HepG2 (cell line): Measurements from ENCODE around the gene GTF2F2. TPM values are rescaled to one million over a fixed set of nuclear protein-coding genes. Genes with fewer than 3 reads are reported as not detected.

ENCODE experiments used
- EP300 ChIP-seq, 3 experiments: sonication (generic) in 1 of 3; formaldehyde crosslinking in 1 of 3; IDR thresholded peaks; 2 replicates each; pipeline versions ENCODE4 v1.5.1 to v1.6.1; 2011 to 2020; ENCODE audit warnings: low read depth in 2 of 3, low read length in 2 of 3, borderline replicate concordance in 1 of 3, improper control_type of control experiment in 1 of 3, mild to moderate bottlenecking in 1 of 3, missing genetic modification reagents in 1 of 3, moderate library complexity in 1 of 3
- ETV5 ChIP-seq: IDR thresholded peaks from 2 replicates; pipeline ENCODE4 v1.6.1; 2018; ENCODE audit warnings: missing biosample characterization, missing genetic modification reagents, inconsistent platforms, borderline replicate concordance
- THAP11 ChIP-seq: IDR thresholded peaks from 2 replicates; pipeline ENCODE4 v1.6.1; 2016; ENCODE audit warnings: missing biosample characterization, missing genetic modification reagents
- TOE1 ChIP-seq: sonication (generic); formaldehyde crosslinking; IDR thresholded peaks from 2 replicates; pipeline ENCODE4 v1.4.0; 2020; ENCODE audit warnings: mild to moderate bottlenecking, missing genetic modification reagents
- ZNF12 ChIP-seq: sonication (generic); formaldehyde crosslinking; IDR thresholded peaks from 2 replicates; pipeline ENCODE4 v1.5.0; 2020; ENCODE audit warnings: missing genetic modification reagents
- ZNF547 ChIP-seq: sonication (generic); formaldehyde crosslinking; IDR thresholded peaks from 2 replicates; pipeline ENCODE4 v1.5.1; 2020; ENCODE audit warnings: mild to moderate bottlenecking, missing genetic modification reagents
- ZZZ3 ChIP-seq: sonication (generic); formaldehyde crosslinking; IDR thresholded peaks from 2 replicates; pipeline ENCODE4 v1.4.0; 2020; ENCODE audit warnings: missing genetic modification reagents, mild to moderate bottlenecking, borderline replicate concordance
- polyA plus RNA-seq, 8 experiments: library from polyadenylated mRNA; depleted of rRNA in 3 of 8; stranded (reverse) in 7 of 8; unstranded in 1 of 8; fragments of >200 nt; fragmentation: Illumina TruSeq in 4 of 8; extraction: Trizol in 4 of 8; gene quantifications; 2 replicates each; pipeline versions ENCODE4 v1.2.1 to v1.2.3, GENCODE V29; 2011 to 2016; ENCODE audit warnings: low read depth in 4 of 8, missing spikeins in 1 of 8, mixed read lengths in 1 of 8; ENCODE audit not compliant: insufficient read depth in 1 of 8
- total RNA-seq, 5 experiments: library from RNA; depleted of rRNA; stranded (reverse); fragments of >200 nt; fragmentation: Illumina TruSeq; extraction: Trizol; gene quantifications; 2 replicates each; pipeline ENCODE4 v1.2.3, GENCODE V29; 2016; ENCODE audit warnings: low read depth in 1 of 5
- TF ChIP-seq, protein P1 (sequence below), 2 experiments: sonication (generic) in 1 of 2; formaldehyde crosslinking in 1 of 2; IDR thresholded peaks; 2 replicates each; pipeline versions ENCODE4 v1.4.0 to v1.6.1; 2018 to 2020; ENCODE audit warnings: missing genetic modification reagents in 2 of 2, borderline replicate concordance in 1 of 2, low read depth in 1 of 2, mild to moderate bottlenecking in 1 of 2, missing biosample characterization in 1 of 2
- TF ChIP-seq, protein P2 (sequence below): sonication (generic); formaldehyde crosslinking; IDR thresholded peaks from 2 replicates; pipeline ENCODE4 v1.4.0; 2020; ENCODE audit warnings: missing genetic modification reagents

Gene GTF2F2
- total and polyA plus RNA-seq, 2 of the 13 experiments (the other 11 are each of a cell fraction or from before 2014, with no cell fraction given) = 10.6 to 32.8 TPM

DNA sequence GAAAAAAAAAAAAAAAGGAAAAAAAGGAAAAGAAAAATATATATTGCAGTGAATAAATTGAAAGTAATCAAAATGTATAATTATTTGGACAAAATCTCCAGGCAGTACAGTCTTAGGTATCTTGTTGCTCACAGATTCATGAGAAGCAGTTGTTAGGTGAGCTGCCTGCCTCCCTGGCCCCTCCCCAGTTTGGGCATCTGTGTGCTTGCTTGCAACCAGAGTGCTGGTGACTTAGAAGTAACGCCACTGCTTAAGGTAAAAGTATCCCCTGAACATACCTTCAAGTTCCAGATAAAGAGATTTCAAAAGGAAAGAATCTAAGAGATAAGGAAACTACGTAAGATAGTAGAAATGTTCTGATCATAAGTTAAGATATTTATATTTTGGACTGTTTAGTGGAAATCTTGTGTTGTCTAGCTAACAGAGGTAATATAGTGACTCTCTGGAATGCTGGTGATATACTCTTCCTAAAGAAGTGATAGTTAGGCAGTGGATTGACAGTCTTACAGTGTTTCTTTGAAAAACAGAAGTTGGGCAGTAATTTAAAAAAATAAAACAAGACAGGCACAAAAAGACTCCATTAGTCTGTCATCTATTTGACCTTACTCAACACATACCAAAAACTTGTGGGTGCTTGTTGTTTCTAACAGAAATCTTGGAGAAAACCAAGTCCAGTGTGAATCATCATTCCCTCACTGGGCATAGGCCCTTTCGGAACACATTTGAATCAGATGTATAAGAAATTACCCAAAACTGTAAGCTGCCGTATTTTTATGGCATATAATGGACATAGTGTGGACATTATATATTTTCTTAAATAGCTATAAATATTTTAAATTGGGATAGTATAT is 118.9 kb downstream of the GTF2F2 start (continued):
- TF ChIP-seq EP300 (IDR thresholded peaks at IDR 0.05; ENCODE audit: low read depth in 2 of 2, low read length in 2 of 2) (no peak), EP300 (CRISPR knock-in tag; IDR thresholded peaks at IDR 0.05; ENCODE audit: borderline replicate concordance) (no peak), THAP11 (CRISPR knock-in tag) (no peak), ZZZ3 (no peak), ZNF12 (CRISPR knock-in tag) (no peak), ETV5 (CRISPR knock-in tag) (no peak), TOE1 (CRISPR knock-in tag) (no peak), ZNF547 (CRISPR knock-in tag) (no peak)
- TF ChIP-seq, protein P1, sequence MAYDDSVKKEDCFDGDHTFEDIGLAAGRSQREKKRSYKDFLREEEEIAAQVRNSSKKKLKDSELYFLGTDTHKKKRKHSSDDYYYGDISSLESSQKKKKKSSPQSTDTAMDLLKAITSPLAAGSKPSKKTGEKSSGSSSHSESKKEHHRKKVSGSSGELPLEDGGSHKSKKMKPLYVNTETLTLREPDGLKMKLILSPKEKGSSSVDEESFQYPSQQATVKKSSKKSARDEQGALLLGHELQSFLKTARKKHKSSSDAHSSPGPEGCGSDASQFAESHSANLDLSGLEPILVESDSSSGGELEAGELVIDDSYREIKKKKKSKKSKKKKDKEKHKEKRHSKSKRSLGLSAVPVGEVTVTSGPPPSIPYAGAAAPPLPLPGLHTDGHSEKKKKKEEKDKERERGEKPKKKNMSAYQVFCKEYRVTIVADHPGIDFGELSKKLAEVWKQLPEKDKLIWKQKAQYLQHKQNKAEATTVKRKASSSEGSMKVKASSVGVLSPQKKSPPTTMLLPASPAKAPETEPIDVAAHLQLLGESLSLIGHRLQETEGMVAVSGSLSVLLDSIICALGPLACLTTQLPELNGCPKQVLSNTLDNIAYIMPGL (CRISPR knock-in tag; IDR thresholded peaks at IDR 0.05; ENCODE audit: borderline replicate concordance in 1 of 2, low read depth in 1 of 2) = no peak
- TF ChIP-seq, protein P2, sequence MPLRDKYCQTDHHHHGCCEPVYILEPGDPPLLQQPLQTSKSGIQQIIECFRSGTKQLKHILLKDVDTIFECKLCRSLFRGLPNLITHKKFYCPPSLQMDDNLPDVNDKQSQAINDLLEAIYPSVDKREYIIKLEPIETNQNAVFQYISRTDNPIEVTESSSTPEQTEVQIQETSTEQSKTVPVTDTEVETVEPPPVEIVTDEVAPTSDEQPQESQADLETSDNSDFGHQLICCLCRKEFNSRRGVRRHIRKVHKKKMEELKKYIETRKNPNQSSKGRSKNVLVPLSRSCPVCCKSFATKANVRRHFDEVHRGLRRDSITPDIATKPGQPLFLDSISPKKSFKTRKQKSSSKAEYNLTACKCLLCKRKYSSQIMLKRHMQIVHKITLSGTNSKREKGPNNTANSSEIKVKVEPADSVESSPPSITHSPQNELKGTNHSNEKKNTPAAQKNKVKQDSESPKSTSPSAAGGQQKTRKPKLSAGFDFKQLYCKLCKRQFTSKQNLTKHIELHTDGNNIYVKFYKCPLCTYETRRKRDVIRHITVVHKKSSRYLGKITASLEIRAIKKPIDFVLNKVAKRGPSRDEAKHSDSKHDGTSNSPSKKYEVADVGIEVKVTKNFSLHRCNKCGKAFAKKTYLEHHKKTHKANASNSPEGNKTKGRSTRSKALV (CRISPR knock-in tag) = no peak
